SK-N-SH treated with all-trans-retinoic acid at 6 μM for 48 hours (cell line): ENCODE results near the gene EIF2B4.

ENCODE experiments used
- ATAC-seq: fragments of 200-7000 bp; cut with Tn5 transposase; 3 replicates; pipeline ENCODE4 v1.9.1; 2020; ENCODE audit warnings: mild to moderate bottlenecking, moderate library complexity
- BACH2 ChIP-seq: fragments of 250-450 bp; sonication (Bioruptor Pico); IDR thresholded peaks from 2 replicates; pipeline ENCODE4 v1.9.0; 2021; ENCODE audit warnings: mild to moderate bottlenecking, borderline replicate concordance
- CSDC2 ChIP-seq: fragments of 250-450 bp; sonication (Bioruptor Pico); IDR thresholded peaks from 2 replicates; pipeline ENCODE4 v1.5.0; 2020; ENCODE audit warnings: mild to moderate bottlenecking, moderate library complexity
- ESRRG ChIP-seq: fragments of 250-450 bp; sonication (Bioruptor Pico); IDR thresholded peaks from 2 replicates; pipeline ENCODE4 v1.6.1; 2021; ENCODE audit warnings: mild to moderate bottlenecking
- GLIS3 ChIP-seq: fragments of 250-450 bp; sonication (Bioruptor Pico); IDR thresholded peaks from 2 replicates; pipeline ENCODE4 v1.5.0; 2020; ENCODE audit warnings: mild to moderate bottlenecking, moderate library complexity
- ISL1 ChIP-seq: fragments of 250-450 bp; sonication (Bioruptor Pico); IDR thresholded peaks from 2 replicates; pipeline ENCODE4 v2.1.2; 2022; ENCODE audit warnings: mild to moderate bottlenecking, moderate library complexity
- OSR1 ChIP-seq: fragments of 250-450 bp; sonication (Bioruptor Pico); IDR thresholded peaks from 2 replicates; pipeline ENCODE4 v1.8.0; 2022; ENCODE audit warnings: moderate library complexity, mild to moderate bottlenecking, inconsistent platforms
- PPARA ChIP-seq: fragments of 250-450 bp; sonication (Bioruptor Pico); IDR thresholded peaks from 2 replicates; pipeline ENCODE4 v1.5.0; 2020; ENCODE audit warnings: mild to moderate bottlenecking, borderline replicate concordance
- RARB ChIP-seq: fragments of 250-450 bp; sonication (Bioruptor Pico); IDR thresholded peaks from 2 replicates; pipeline ENCODE4 v1.8.0; 2021; ENCODE audit warnings: mild to moderate bottlenecking, moderate library complexity
- SNAI2 ChIP-seq: fragments of 250-450 bp; sonication (Bioruptor Pico); IDR thresholded peaks from 2 replicates; pipeline ENCODE4 v1.5.0; 2020; ENCODE audit warnings: mild to moderate bottlenecking, moderate library complexity
- TOX ChIP-seq: fragments of 250-450 bp; sonication (Bioruptor Pico); IDR thresholded peaks from 2 replicates; pipeline ENCODE4 v1.8.0; 2021; ENCODE audit warnings: mild to moderate bottlenecking, moderate library complexity, borderline replicate concordance
- ZC3H10 ChIP-seq: fragments of 250-450 bp; sonication (Bioruptor Pico); IDR thresholded peaks from 2 replicates; pipeline ENCODE4 v1.5.1; 2021; ENCODE audit warnings: mild to moderate bottlenecking, moderate library complexity
- ZFP3 ChIP-seq: fragments of 250-450 bp; sonication (Bioruptor Pico); IDR thresholded peaks from 2 replicates; pipeline ENCODE4 v1.5.0; 2020; ENCODE audit warnings: mild to moderate bottlenecking, moderate library complexity
- ZNF565 ChIP-seq: fragments of 450-650 bp; formaldehyde crosslinking; conservative IDR thresholded peaks from 2 replicates; pipeline ENCODE4 v1.5.0; 2020; ENCODE audit warnings: low read depth, mild to moderate bottlenecking, moderate library complexity
- ZNF70 ChIP-seq: fragments of 450-650 bp; formaldehyde crosslinking; IDR thresholded peaks from 2 replicates; pipeline ENCODE4 v1.5.0; 2020; ENCODE audit warnings: mild to moderate bottlenecking, moderate library complexity
- ZNF8 ChIP-seq: fragments of 450-650 bp; formaldehyde crosslinking; IDR thresholded peaks from 2 replicates; pipeline ENCODE4 v1.5.0; 2020; ENCODE audit warnings: mild to moderate bottlenecking, moderate library complexity
- TF ChIP-seq, protein P1 (sequence below): fragments of 250-450 bp; sonication (Bioruptor Pico); IDR thresholded peaks from 2 replicates; pipeline ENCODE4 v1.8.0; 2021; ENCODE audit warnings: low read depth, mild to moderate bottlenecking, moderate library complexity, borderline replicate concordance
- TF ChIP-seq, protein P2 (sequence below): fragments of 250-450 bp; sonication (Bioruptor Pico); IDR thresholded peaks from 2 replicates; pipeline ENCODE4 v1.5.1; 2021; ENCODE audit warnings: mild to moderate bottlenecking, moderate library complexity
- TF ChIP-seq, protein P3 (sequence below): fragments of 250-450 bp; sonication (Bioruptor Pico); IDR thresholded peaks from 2 replicates; pipeline ENCODE4 v1.5.1; 2020; ENCODE audit warnings: low read depth, mild to moderate bottlenecking, moderate library complexity
- TF ChIP-seq, protein P4 (sequence below): fragments of 250-450 bp; sonication (Bioruptor Pico); IDR thresholded peaks from 2 replicates; pipeline ENCODE4 v1.5.0; 2020; ENCODE audit warnings: mild to moderate bottlenecking, moderate library complexity

EIF2B4 gene

DNA sequence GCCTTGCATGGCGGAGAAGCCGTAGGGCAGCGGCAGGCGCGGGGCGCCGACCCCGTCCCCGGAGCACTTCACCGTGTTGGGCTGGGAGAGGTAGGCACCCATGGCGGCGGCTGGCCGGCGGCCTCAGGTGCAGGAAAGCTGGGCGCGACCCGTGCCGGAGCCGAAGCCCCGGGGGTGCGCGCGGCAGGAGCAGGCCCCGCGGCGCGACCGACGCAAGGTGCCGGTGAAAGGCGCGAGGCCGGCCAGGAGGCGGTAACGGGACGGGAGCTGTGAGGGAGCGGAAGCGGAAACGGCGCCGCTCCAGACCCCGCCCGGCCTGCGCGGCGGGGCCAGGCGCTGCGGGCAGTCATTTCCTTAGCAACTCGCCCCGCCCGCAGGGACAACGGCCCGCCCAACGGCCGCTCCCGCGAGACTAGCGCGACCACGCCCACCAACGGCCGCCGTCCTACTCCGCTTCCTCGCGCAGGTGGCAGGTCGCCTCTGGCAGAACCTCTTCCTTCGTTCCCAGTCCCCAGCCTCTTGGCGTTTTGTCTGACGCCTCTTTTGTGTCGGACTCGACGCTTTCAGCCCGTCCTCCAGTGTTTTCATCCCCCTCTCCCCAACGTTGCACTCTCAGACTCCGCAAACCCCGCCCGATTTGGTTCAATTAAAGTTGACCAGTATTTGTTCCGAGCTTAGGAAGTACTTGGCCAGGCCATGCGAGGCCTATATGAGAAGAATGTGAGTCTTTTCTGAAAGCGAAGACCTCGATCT lies 39.4 kb upstream of the EIF2B4 start, which contains the start of gene PPM1G:
Gene PPM1G (minus strand): TSS at position 271 of the 753 bp plus-strand sequence. CDS start 169 bp downstream, at position 102.
- peak; percentile 97 for ATAC-seq
- TF ChIP-seq, protein P1, sequence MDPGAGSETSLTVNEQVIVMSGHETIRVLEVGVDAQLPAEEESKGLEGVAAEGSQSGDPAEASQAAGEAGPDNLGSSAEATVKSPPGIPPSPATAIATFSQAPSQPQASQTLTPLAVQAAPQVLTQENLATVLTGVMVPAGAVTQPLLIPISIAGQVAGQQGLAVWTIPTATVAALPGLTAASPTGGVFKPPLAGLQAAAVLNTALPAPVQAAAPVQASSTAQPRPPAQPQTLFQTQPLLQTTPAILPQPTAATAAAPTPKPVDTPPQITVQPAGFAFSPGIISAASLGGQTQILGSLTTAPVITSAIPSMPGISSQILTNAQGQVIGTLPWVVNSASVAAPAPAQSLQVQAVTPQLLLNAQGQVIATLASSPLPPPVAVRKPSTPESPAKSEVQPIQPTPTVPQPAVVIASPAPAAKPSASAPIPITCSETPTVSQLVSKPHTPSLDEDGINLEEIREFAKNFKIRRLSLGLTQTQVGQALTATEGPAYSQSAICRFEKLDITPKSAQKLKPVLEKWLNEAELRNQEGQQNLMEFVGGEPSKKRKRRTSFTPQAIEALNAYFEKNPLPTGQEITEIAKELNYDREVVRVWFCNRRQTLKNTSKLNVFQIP (CRISPR knock-in tag): peak; percentile 74; the same call in 1 of the 2 replicates
- TF ChIP-seq SNAI2: peak; percentile 68; the same call in 1 of the 2 replicates
- peak; percentile 53; the same call in 1 of the 2 replicates for TF ChIP-seq GLIS3 (CRISPR knock-in tag)
- no peak for TF ChIP-seq OSR1 (CRISPR knock-in tag)
- no peak for TF ChIP-seq RARB (CRISPR knock-in tag)
- TF ChIP-seq ZFP3 (CRISPR knock-in tag): 0 out of 2 replicates have a peak, but pooled peaks have one; percentile 16
- peak; percentile 45; the same call in 1 of the 2 replicates for TF ChIP-seq CSDC2 (CRISPR knock-in tag)
- TF ChIP-seq, protein P2, sequence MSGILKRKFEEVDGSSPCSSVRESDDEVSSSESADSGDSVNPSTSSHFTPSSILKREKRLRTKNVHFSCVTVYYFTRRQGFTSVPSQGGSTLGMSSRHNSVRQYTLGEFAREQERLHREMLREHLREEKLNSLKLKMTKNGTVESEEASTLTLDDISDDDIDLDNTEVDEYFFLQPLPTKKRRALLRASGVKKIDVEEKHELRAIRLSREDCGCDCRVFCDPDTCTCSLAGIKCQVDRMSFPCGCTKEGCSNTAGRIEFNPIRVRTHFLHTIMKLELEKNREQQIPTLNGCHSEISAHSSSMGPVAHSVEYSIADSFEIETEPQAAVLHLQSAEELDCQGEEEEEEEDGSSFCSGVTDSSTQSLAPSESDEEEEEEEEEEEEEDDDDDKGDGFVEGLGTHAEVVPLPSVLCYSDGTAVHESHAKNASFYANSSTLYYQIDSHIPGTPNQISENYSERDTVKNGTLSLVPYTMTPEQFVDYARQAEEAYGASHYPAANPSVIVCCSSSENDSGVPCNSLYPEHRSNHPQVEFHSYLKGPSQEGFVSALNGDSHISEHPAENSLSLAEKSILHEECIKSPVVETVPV: 0 out of 2 replicates have a peak, but pooled peaks have one; percentile 29
- no peak for TF ChIP-seq ZC3H10 (CRISPR knock-in tag)
- no peak for TF ChIP-seq ESRRG (CRISPR knock-in tag)
- TF ChIP-seq ZNF565 (CRISPR knock-in tag): no peak
- TF ChIP-seq BACH2 (CRISPR knock-in tag): no peak
- no peak for TF ChIP-seq PPARA

DNA sequence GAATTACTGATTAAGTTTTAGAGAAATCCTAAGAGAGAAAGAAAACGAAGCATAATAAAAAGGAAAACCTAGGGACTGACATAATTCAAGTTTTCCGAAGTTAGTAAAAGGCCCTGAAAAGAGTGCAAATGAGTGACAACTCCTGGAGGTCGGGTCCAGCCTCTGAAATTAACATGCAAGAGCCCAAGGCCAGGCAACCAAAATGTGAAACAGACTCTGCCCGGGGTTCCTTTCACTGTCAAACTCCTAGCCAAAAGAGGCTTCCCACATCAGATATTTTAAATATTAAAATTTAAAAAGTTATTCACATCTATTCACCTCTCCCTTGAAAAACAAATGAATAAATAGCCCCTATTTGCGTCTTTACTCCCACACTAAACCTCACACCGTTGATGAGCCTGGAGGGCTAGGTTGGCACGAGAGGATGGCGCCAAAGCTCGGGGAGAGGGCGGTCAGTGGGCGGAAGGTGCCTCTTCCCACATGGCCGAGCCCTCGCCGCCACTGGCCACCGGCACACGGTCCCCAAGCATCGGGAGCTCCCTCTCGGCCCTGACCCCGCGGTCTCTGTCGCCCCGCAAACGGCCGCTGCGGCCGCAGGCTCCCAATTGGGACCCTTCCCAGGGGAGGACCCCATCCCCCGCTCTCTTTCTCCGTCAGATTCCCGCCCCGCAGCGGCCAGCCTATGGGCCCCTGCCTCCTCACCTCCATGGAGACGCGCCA lies 38.6 kb upstream of the EIF2B4 start:
- TF ChIP-seq, protein P3, sequence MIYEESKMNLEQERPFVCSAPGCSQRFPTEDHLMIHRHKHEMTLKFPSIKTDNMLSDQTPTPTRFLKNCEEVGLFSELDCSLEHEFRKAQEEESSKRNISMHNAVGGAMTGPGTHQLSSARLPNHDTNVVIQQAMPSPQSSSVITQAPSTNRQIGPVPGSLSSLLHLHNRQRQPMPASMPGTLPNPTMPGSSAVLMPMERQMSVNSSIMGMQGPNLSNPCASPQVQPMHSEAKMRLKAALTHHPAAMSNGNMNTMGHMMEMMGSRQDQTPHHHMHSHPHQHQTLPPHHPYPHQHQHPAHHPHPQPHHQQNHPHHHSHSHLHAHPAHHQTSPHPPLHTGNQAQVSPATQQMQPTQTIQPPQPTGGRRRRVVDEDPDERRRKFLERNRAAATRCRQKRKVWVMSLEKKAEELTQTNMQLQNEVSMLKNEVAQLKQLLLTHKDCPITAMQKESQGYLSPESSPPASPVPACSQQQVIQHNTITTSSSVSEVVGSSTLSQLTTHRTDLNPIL (CRISPR knock-in tag): no peak
- TF ChIP-seq ISL1 (CRISPR knock-in tag): no peak
- TF ChIP-seq ZNF8 (CRISPR knock-in tag): no peak
- no peak for TF ChIP-seq GLIS3 (CRISPR knock-in tag)
- no peak for TF ChIP-seq ZNF70 (CRISPR knock-in tag)
- no peak for TF ChIP-seq ZFP3 (CRISPR knock-in tag)
- no peak for TF ChIP-seq SNAI2
- TF ChIP-seq, protein P4, sequence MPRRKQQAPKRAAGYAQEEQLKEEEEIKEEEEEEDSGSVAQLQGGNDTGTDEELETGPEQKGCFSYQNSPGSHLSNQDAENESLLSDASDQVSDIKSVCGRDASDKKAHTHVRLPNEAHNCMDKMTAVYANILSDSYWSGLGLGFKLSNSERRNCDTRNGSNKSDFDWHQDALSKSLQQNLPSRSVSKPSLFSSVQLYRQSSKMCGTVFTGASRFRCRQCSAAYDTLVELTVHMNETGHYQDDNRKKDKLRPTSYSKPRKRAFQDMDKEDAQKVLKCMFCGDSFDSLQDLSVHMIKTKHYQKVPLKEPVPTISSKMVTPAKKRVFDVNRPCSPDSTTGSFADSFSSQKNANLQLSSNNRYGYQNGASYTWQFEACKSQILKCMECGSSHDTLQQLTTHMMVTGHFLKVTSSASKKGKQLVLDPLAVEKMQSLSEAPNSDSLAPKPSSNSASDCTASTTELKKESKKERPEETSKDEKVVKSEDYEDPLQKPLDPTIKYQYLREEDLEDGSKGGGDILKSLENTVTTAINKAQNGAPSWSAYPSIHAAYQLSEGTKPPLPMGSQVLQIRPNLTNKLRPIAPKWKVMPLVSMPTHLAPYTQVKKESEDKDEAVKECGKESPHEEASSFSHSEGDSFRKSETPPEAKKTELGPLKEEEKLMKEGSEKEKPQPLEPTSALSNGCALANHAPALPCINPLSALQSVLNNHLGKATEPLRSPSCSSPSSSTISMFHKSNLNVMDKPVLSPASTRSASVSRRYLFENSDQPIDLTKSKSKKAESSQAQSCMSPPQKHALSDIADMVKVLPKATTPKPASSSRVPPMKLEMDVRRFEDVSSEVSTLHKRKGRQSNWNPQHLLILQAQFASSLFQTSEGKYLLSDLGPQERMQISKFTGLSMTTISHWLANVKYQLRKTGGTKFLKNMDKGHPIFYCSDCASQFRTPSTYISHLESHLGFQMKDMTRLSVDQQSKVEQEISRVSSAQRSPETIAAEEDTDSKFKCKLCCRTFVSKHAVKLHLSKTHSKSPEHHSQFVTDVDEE: no peak
- TF ChIP-seq RARB (CRISPR knock-in tag): no peak
- no peak for TF ChIP-seq TOX (CRISPR knock-in tag)
- no peak for TF ChIP-seq CSDC2 (CRISPR knock-in tag)
- TF ChIP-seq, protein P2: no peak
- no peak for TF ChIP-seq ESRRG (CRISPR knock-in tag)
- ATAC-seq: peak; percentile 70
